NOMO-1 treated with dmso at 0.1 percent for 144 hours (cell line): ENCODE measurements around the gene NEIL1.
"Not testable (repeated sequence)": the region's sequence is repeated elsewhere in the genome, so short reads cannot be mapped to it uniquely, and the experiment has no call there.

Source experiments
- DNase-seq: peaks from one replicate; lab custom pipeline; 2025; ENCODE audit not compliant: unreplicated experiment; lab: John Stamatoyannopoulos, UW

The NEIL1 gene, protein sequence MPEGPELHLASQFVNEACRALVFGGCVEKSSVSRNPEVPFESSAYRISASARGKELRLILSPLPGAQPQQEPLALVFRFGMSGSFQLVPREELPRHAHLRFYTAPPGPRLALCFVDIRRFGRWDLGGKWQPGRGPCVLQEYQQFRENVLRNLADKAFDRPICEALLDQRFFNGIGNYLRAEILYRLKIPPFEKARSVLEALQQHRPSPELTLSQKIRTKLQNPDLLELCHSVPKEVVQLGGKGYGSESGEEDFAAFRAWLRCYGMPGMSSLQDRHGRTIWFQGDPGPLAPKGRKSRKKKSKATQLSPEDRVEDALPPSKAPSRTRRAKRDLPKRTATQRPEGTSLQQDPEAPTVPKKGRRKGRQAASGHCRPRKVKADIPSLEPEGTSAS

DNA sequence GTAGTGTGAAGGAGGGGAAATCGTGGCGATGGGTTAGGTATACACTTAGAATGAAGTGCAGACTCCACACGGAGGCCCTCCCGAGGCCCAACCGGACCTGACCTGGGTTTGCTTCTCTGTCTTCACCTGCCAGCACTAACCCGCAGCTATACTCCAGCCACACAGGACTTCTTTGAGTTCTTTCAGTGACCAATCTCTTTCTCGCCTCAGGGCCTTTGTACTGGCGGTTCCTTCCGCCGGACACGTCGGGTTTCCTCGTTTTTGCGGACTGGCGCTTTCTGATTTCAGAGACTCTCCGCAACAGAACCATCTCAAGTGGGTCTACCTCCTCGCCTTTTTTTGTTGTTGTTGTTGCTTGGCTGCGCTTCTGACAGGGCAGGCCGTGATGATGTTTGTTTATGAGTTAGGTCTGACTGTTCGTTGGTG lies at the start of gene NEIL1:
TSS of gene NEIL1 (plus strand) at position 244 of the 426 bp plus-strand sequence. CDS start 1,867 bp downstream, outside the sequence.
- DNase-seq, result no peak

DNA sequence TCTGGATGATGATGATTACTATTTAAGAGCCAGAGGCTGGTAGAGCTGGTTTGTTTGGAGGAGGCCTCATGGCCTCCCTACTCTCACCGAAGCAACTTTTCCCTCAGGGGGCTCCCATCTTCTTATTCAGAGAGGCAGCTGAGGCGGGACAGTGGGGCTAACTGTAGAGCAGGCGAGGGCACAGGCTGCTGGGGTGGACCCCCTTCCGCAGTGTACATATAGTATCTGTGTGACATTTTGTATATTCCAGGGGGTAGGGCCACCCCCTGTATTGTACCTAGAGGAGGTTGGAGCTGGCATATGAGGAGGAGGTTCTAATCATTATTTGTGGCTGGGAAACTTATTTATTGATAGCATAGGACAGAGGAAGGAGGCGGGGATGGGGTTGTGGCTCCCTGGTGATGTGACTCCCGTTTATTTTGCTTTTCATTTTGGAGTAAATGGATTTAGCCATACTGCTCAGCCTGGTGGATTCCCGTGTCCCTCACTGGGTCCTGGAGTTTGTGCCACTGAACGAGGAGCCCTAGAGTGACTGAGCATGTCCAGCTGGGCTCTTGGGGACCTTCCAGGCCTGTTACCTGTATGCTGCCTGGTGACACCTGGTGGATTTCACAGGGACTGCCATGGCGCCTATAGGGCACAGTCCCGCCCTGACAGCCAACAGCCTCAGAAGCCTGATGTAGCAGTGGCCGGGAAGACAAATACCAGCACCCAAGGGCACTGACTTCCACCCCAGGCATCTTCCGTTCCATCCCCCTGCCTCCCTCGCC lies 48.1 kb upstream of the NEIL1 start:
- DNase-seq, result not testable (repeated sequence)

DNA sequence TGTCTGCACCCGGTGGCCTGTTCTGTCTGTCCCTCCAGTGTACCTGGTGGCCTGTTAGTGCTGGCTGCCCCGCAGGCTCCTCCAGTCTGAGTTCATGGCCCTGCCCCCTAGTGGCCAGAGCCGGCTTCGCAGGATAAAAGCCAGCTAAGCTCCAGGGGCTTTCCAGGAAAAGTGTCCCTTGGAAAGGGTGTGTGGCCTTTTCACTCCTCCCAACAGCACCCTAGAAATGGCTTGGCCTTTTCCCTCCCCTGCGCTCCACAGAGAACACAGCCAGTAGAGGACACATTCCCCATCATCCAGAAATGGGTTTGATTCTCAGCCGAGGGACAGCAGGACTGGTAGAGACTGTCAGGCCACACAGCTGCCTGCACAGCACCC lies 47.5 kb upstream of the NEIL1 start:
- not testable (repeated sequence) for DNase-seq

DNA sequence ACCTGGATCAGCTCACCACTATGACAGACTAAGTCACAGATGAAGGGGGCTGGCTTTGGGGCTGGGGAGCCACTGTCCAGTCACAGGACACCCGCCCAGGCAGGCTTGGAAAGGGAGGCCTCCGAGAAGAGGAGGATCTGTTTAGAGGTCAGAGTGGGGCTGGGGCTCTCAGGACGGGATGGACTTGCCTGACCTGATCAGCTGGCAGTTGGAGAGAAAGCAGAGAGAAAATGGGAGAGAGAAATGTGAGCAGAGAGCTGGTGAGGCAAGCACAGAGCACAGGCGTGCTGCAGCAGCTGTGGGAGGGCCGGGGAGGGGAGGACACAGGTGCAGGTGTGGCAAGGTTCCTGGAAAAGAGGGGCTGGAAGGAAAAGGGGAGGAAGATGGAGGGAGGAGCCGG lies 46.8 kb upstream of the NEIL1 start:
- DNase-seq, result not testable (repeated sequence)

DNA sequence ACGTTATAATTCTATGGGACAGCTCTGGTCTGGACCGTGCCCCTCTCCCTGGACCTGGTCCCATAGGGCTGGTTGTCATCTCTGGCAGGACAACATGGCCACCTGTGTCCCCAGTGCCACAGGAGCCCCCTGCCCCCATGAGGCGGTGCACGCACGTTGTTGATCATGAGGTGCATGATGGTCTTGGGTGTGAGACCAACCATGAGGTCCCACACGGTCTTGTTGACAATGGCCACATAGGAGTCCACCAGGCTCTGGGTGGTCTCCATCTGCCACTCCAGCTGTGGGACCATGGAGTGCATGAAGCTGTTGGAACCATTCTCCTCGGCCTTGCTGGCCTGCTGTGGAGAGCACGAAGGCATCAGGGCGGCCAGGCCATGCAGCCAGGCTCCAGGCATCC lies 44.5 kb upstream of the NEIL1 start:
- DNase-seq, result no peak

DNA sequence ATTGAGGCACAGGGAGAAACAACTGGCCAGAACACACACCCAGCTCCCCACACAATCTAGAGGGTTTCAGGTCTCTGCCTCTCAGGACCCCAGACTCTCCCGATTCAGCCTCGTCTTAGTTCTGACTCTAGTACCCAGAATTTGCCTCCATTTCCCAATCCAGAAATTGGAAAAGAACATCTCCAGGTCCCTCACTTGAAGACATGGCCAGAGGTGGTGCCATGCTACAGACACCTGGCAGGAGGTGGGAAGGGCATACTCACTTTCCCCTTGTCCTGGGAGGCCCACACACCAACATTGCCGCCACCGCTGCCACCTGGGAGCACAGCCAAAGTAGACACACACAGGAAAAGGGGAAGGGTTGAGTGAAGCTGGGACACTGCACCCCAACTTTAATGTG lies 44.1 kb upstream of the NEIL1 start:
- DNase-seq, result not testable (repeated sequence)

DNA sequence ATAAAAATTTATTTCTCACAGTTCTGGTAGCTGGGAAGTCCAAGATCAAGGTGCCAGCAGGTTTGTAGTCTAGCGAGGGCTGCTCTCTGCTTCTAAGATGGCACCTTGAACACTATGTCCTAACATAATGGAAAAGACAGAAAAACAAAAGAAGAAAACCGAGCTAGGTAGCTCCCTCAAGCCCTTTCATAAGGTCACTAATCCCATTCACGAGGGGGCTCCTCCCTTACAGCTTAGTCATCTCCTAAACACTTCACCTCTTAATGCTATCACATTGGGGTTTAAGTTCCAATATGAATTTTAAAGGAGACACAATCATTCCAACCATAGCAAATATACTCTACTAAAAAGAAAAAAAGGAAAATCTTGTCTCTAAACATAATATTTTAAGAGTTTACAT lies 40.7 kb upstream of the NEIL1 start:
- DNase-seq, result no peak

DNA sequence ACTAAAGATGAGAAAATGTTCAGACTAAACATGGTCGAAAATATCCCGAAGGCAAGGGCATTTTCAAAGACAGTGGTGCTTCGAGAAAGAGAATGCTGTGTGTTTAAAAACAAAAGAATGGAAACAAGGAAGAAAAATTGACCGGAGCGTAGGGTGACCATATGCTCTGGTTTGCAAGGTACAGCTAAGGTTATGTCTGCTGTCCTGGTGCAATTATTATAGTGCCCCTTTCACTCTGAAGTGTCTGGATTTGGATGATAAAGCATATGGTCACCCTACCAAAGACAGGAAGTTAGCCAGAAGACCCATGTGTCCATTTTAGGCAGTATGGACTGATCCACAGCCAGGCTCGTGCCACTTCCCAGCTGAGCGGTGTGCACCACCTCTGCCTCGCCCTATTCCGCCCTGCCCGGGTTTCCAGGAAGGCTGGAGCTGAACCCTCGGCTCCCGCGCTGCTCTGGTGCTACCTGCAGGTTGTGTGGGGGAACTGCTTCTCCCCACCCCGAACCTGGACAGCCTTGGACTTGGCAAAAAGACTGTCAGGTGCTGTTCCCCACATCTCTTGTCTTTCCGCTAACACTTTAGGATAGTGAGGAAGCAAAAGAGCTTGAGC lies 39.0 kb upstream of the NEIL1 start:
- DNase-seq, result peak; percentile 2

DNA sequence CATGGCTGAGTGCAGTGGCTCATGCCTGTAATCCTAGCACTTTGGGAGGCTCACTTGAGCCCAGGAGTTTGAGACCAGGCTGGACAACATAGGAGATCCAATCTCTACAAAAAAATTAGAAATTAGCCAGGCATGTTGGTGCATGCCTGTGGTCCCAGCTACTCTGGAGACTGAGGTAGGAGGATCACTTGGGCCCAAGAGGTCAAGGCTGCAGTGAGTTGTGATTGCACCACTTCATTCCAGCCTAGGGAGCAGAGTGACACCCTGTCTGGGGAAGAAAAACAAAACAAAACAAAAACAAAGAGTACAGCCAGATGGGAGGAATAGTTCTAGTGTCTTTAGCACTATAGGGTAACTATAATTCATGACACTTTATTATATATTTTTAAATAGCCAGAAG lies 37.1 kb upstream of the NEIL1 start:
- DNase-seq, result no peak

DNA sequence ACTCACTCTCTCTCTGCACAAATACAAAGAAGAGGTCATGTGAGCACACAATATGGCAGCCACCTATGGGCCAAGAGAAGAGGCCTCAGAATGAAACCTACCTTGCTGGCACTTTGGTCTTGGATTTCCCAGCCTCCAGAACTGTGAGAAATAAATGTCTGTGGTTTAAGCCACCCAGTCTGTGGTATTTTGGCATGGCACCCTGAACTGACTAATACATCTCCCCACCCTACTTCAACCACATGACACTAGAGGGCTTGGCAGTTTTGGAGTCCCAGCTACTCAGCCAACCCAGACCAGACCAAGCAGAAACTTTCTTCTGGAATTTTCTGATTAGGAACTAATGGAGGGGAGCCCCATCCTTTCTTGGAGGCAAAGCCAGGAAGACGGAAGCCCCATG lies 34.3 kb upstream of the NEIL1 start:
- DNase-seq, result not testable (repeated sequence)

DNA sequence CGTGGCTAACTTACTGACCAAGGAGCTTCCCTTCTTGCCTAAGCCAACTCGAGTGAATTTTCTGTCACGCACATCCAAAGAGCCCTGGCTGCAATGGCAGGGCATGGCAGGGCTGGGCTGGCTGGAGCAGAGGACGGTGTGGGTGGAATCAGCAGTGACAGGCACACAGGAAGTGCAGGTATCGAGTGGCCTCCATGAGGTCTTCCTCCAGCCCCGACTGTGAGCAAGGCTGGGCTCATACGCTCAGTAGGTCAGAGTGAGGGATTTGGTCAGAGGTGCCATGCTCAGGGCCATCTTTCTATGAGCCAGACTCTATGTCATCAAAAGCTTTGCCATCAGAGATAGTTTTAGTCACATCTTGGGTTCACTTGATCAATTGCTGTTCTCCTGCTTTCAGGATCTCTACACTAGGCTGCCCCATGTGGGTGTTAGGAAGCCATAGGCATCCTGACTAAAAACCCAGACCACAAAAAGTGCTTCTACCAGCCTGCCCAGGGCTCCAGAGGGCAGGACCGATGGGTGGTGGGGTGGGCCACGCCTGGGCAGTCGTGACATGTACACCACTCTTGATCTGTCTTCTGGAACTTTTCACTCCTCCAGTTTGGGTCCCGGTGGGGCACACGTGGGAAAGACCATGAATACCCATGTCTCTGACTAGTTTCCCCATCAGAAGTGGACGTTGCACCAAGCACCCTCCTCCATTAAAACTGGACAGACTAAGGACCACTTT lies 33.6 kb upstream of the NEIL1 start:
- no peak for DNase-seq

DNA sequence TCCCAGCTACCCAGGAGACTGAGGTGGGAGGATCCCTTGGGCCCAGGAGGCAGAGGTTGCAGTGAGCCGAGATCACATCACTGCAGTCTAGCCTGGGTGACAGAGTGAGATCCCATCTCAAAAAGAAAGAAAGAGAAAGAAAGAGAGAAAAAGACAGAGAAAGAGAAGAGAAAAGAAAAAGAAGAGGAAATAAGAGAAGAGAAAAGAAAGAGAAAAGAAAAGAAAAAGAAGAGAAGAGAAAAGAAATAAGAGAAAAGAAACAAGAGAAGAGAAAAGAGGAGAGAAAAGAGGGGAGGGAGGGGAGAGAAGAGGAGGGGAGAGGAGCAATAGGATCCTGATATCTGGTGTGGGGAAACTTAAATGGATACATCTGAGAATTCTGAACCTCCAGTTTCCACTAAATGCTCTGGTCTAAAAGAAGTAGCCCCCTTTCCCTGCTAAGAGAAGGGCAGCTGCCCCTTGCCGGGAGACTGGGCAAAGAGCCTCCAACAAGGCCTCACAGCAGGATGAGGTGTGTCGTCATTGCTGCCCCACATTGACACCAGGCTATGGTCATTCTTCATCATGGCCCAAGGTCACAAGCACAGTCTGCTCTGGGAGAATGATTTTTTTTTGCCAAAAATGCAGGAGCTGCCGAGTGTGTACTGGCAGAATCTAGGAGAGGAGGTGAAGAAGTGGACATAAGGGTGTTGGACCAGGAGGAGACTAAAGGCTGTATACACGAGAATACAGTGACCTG lies 32.1 kb upstream of the NEIL1 start:
- no peak for DNase-seq

DNA sequence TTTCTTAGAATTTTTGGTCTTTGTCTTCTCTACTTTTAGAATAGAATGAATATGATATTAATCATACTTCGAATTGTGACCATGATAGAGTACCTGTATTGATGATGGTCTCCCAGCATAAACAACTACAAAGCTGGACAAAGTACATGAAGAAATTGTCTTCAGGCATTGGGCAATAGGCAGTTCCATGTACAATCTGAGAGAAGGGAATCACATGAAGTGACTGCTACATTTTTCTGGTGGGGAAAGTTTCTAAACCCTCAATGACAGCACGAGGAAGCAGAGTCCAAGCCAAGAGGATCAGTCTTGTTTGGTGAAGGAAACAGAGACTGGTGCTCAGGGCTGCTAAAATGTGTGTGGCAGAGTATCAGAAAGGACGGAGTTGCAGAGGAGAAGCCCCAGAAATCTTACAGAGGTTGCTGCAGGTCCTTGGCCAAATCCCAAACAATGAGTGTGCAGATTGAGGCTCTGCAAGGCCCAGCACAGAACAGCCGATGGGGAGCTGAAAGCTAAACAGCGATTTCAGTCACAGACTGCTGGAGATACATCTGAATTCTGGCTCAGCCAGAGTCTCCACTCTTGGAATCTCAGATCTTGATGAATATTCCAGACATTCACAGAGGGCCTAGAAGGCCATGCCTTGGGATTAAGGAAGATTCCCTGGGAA lies 27.5 kb upstream of the NEIL1 start:
- not testable (repeated sequence) for DNase-seq

DNA sequence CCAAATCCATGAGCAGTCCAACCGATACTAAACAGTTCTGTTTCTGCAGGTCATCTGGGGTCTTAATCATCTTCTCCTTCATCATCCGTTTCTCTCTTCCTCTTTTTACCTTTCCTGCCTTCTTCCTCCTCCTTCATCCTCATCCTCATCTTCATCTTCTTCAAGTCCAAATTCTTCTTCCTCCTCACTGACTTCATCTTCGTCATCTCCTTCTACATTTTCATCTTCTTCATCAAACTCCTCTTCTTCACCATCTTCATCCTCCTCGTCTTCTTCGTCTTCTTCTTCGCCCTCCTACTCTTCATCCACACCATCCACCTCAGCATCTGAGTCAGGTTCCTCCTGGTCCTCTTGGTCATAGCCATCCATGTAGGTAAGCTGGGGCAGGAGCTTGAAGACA lies 25.1 kb upstream of the NEIL1 start:
- no peak for DNase-seq

DNA sequence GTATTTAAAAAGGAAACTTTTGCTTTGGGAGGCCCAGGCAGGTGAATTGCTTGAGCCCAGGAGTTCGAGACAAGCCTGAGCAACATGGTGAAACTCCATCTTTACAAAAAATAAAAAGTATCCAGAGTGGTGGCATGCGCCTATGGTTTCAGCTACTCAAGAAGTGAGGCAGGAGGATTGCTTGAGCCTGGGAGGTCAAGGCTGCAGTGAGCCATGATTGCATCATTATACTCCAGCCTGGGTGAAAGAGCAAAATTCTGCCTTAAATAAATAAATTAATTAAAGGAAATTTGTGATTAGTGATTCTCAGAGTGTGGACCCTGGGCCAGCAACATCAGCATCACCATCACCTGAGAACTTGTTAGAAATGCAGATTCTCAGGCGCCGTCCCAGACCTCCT lies 20.9 kb upstream of the NEIL1 start:
- no peak for DNase-seq

DNA sequence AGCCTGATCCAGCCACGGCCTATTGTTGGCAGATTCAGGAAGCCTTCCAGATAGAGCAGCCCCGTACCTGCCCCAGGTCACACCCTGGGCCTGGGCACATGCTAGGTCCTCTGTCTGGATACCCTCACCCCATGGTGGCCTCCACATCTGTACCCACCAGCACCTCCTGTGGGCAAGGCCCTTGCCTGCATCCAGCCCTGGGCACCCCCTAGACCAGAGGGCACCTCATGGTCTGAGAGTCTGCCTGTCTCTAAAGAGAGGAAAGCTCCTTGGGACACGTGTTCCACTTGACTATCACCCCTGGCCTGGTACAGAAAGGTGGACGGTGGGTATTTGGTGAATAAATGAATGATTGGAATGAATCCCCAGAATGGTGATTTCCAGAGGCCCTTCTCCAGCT lies 19.8 kb upstream of the NEIL1 start:
- no peak for DNase-seq

DNA sequence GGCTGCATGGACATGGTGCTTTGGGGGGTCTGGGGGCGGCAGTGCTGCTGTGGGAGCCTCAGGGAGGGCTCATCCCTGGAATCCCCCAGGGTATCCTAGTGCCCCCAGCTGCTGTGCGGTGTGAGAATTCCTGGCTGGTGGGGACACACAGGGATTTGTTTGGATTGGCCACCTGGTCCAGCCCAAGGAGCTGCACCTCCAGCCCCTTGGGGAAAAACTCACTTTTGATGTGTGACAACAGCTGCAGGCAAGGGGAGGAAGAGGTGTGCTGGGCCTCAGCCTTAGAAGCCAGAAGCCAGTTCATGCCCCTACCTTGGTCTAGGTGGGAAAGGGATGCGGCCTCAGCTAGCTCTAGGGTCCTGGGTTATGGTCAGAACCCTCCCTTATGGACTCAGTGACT lies 19.3 kb upstream of the NEIL1 start:
- no peak for DNase-seq

DNA sequence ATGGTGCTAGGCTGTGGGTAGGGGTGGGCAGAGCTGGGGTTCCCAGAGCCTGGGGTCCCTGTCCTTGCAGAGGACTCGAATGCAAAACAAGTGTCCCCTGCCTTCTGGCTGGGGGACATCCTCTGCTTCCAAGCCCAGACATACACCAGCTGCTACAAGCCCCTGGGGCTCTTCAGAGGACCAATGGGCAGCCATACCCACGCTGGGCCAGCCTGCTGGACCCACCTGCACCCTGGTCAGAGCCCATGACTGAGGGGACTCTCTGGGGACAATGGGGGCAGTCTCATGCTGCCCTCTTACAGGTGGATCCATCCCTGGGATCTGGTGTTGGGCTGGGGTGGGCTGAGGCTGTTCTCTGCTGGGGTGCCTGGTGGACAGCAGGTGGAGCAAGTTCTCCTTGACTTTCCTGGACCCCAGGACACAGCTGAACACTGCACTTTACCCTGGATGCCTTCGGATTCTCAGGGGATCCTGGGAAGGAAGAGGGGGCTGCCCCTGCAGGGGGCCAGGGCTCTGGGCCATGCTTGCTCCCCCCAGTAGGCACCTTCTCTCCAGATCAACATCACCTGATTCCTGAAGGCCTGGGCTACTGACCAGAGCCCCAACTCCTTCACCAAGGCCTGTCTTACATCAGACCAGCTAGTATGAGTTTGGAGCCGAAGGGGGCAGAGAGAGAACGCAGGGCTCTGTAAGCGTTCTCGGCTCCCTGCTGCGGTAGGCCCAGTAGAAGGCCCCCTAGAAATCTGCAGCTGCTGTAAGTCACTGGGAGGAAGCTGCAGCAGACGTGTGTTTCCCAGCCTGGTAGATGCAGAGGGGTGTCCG lies 18.1 kb upstream of the NEIL1 start:
- DNase-seq, result no peak

DNA sequence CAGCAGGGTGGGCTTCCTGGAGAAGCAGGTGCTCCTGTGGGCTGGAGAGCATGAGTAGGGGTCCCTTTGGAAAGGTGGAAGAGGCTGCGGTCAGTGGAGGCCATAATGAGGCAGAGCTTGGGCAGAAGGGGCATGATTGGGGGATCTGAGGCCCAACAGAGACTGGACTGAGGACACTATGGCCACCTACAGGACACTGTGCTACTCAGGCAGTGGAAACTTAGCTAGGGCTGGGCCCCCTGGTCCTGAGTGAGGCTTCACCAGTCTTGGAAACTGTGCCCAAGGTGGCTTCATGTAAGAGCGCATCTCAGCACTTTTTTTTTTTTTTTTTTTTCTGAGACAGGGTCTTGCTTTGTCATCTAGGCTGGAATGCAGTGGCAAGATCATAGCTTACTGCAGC lies 17.3 kb upstream of the NEIL1 start:
- DNase-seq, result no peak
